Retinal pigment epithelial cell (primary cell): ENCODE data around the gene FAM151B.

Experiments used
- DNase-seq: peaks from one replicate; pipeline ENCODE4 v3.0.0-alpha.2; 2010; ENCODE audit warnings: low read depth
- H3K4me3 ChIP-seq: 2 replicates; pipeline ENCODE4 v1.5.1; 2011; ENCODE audit warnings: mild to moderate bottlenecking, low read length, control low read depth, moderate library complexity
- CTCF ChIP-seq: conservative IDR thresholded peaks from 2 replicates; pipeline ENCODE4 v1.5.1; 2011; ENCODE audit warnings: low read depth, low read length, control low read depth, inconsistent platforms

FAM151B gene

GRCh38 chr5:80487829-80488721, at the start of gene FAM151B:
Gene FAM151B, plus strand, starts transcription at chr5:80488100. Its CDS starts 24 bp downstream, at chr5:80488124.
- H3K4me3 ChIP-seq = peak within 1 kb of the TSS; percentile 80
- peak; percentile 79 for DNase-seq
- TF ChIP-seq CTCF = peak; percentile 17

DNA sequence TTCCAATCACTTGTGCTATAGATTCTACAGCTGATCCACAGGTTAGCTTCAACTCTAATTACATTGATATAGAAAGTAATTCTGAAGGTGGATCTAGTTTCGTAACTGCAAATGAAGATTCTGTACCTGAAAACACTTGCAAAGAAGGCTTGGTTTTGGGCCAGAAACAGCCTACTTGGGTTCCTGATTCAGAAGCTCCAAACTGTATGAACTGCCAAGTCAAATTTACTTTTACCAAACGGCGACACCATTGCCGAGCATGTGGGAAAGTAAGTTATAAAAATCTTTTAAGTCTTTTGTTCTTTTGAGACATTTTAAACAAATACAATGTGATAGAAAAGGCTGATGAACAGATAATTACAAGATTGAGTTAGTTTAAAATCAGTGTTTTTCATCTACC, 49.2 kb upstream of the FAM151B start:
- DNase-seq = no peak
- no peak for TF ChIP-seq CTCF
- no peak overlapping the region for H3K4me3 ChIP-seq

DNA sequence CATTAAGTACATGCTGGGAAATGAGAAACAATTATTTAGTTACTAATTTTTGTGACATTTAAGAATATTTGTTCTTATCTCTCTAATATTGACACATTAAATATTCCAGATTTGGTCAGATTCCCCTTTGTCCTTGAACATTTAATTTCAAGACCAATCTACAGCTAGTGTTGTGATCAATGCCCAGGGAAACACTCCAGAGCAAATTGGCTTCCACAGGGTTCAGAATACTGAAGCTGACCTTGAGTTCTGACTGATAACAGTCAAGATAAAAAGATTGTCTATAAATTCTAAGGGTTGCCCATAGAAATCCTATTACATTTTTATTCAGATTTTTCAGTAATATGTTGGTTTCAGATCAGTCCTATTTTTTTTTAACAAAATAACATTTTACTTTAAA, 48.7 kb upstream of the FAM151B start:
- DNase-seq = no peak
- H3K4me3 ChIP-seq = no peak overlapping the region
- TF ChIP-seq CTCF = no peak

- no peak for DNase-seq
- TF ChIP-seq CTCF = no peak
- no peak overlapping the region for H3K4me3 ChIP-seq
Observed at GRCh38 chr5:80442742-80443141, 45.2 kb upstream of the FAM151B start.

DNA sequence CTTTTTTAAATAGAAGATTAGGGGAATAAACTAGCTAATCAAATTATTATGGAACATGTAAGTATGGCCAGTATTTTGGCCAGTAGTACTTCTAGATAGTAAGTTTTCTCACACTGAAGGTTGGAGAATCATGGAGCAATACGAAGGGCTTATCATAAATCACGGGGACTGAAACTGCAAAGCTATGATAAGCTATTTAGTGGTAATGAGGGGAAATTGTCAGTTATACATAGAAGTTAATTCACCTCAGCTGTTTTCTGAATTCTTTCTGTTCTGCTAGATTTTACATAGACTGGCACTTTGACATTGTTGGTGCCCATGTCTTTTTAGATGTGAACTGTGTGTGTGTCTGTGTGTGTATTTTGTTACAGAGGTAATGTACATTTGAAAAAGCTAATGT, 34.5 kb upstream of the FAM151B start:
- no peak for DNase-seq
- H3K4me3 ChIP-seq = no peak overlapping the region
- TF ChIP-seq CTCF = no peak

DNA sequence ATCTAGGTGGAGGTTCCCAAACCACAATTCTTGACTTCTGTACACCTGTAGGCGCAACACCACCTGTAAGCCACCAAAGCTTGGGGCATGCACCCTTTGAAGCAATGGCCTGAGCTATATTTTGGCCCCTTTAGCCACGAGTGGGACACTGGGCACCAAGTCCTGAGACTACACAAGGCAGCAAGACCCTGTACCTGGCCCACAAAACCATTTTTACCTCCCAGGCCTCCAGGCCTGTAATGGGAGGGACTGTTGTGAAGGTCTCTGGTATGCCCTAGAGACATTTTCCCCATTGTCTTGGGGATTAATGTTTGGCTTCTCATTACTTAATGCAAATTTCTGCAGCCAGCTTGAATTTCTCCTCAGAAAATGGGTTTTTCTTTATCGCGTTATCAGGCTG, 24.6 kb upstream of the FAM151B start:
- no peak for DNase-seq
- no peak overlapping the region for H3K4me3 ChIP-seq
- no peak for TF ChIP-seq CTCF
